CD4-positive, alpha-beta T cell treated with Interleukin-2 at 100 ng/mL for 4 hours (primary cell): ENCODE results near the gene WIPI1.
"Not testable (repeated sequence)": the region's sequence is repeated elsewhere in the genome, so short reads cannot be mapped to it uniquely, and the experiment has no call there.

Source experiments
- DNase-seq: peaks from one replicate; pipeline ENCODE4 v3.0.0-alpha.2; 2020; ENCODE audit warnings: low spot score

The WIPI1 gene

DNA sequence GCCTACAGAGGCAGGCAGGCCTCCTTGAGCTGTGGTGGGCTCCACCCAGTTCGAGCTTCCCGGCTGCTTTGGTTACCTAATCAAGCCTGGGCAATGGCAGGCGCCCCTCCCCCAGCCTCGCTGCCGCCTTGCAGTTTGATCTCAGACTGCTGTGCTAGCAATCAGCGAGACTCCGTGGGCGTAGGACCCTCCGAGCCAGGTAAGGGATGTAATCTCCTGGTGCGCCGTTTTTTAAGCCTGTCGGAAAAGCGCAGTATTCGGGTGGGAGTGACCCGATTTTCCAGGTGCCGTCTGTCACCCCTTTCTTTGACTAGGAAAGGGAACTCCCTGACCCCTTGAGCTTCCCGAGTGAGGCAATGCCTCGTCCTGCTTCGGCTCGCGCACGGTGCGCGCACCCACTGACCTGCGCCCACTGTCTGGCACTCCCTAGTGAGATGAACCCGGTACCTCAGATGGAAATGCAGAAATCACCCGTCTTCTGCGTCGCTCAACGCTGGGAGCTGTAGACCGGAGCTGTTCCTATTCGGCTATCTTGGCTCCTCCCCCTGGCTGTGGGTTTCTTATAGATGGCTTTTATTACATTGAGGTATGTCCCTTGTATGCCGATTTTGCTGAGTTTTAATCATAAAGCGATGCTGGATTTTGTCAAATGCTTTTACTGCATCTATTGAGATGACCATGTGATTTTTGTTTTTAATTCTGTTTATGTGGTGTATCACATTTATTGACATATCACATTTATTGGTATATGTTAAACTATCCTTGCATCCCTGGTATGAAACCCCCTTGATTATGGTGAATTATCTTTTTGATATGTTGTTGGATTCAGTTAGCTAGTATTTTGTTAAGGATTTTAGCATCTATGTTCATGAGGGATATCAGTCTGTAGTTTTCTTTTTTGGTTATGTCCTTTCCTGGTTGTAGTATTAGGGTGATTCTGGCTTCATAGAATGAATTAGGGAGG is 43.4 kb downstream of the WIPI1 start:
- peak; percentile 67 for DNase-seq

GRCh38 chr17:68407656-68408055 is 49.6 kb downstream of the WIPI1 start:
- DNase-seq, result not testable (repeated sequence)

DNA sequence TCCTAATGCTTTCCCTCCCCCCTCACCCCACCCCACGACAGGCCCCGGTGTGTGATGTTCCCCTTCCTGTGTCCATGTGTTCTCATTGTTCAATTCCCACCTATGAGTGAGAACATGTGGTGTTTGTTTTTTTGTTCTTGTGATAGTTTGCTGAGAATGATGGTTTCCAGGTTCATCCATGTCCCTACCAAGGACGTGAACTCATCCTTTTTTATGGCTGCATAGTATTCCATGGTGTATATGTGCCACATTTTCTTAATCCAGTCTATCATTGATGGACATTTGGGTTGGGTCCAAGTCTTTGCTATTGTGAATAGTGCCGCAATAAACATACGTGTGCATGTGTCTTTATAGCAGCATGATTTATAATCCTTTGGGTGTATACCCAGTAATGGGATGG is 53.5 kb downstream of the WIPI1 start:
- DNase-seq, result not testable (repeated sequence)

GRCh38 chr17:68403122-68403521 is 54.2 kb downstream of the WIPI1 start:
- DNase-seq, result no peak

GRCh38 chr17:68401288-68401687 is 56.0 kb downstream of the WIPI1 start:
- no peak for DNase-seq

GRCh38 chr17:68400404-68400735 is 56.9 kb downstream of the WIPI1 start:
- no peak for DNase-seq

DNA sequence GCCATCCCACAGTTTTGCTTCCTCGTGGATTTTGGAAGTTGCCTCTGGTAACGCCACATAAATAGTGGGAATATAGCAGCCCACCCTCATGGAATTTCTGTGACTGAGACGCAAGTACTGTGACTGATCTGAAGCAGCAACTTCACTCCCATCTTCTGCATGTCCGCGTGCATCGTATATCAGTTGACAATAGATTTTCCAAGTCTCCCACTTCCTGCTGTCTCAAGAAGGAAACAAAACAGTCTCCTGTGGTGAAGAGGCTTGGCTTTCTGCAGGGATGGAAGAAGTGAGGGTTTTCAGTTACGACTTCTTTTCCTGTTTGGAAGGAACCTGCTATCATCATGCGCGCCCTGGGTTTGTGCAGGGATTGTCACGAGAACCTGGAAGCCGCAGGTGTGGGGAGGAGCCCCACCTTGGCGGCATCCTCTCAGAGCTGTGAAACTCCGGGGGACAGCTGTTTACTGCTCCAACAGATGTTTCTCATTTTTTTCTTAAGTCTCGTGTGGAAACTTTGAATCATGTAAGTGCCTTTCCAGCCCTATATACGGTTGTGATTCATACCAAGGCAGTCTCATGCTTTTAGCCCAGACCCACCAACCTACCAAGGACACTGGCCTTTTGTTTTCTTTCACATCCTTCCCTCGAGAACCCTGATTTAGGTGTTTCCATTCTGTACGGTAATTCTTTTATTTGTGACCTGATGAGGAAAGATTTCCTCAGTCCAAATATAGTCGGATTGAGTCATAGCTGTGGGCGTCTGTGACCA is 57.5 kb downstream of the WIPI1 start:
- DNase-seq, result peak; percentile 10

- DNase-seq, result peak; percentile 28
These were observed 58.3 kb downstream of the WIPI1 start for GRCh38 chr17:68398691-68399637.

DNA sequence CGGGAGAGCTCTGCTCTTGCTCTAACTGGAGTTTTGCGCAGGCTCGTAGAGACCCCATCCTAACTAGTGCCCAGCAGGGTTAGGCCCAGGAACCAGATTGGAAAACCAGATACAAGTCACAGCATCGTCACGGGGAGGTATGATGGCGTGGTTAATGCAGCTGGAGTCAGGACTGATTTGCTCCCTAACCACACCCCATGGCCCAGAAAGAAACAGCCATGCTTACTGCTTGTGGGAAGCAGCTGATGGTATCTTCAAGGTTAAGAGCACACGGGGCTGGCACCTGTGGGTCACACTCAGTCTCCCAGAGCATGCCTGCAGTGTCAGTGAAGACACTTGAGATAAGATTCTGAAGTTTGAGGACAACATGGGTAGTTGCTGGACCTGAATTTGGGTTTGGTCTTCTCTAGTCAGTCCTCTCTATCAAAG is 60.2 kb downstream of the WIPI1 start:
- DNase-seq, result no peak

- no peak for DNase-seq
These were observed 60.8 kb downstream of the WIPI1 start for GRCh38 chr17:68396226-68397107.

- DNase-seq, result no peak
These were observed 62.5 kb downstream of the WIPI1 start for GRCh38 chr17:68394608-68395331.

DNA sequence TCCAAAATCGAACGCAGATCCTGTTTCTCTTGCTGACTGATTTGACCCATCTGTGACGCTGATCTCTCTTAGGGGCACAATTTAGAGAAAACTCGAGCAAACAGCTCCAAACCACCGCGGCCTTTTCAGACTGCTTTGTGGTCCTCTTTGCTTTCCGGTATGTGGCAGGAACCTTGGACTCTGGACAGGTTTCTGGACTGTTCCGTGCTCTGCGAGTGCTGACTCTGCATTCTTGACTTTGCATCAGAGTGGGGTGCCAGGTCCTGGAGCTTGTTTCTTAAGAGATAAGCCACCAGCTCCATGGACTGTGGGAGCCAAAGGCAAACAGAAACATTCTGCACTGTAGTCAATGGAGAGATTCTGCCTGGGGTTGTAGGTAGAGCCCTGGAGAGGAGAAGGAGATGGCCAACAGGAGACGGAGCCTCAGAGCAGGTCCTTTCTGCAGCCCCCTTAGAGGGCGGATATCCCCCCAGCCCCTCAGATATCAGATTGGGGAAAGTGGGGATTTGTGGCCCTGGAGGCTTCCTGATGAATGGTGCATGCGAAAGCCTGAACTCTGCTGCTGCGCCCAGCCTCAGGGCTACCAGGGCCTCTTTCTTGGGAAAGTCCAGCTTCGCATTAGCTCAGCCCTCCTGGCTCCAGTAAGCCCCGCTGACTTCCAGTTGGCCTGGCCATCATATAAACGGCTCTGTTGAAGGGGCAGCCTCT is 65.6 kb downstream of the WIPI1 start:
- no peak for DNase-seq

- no peak for DNase-seq
These were observed 66.3 kb downstream of the WIPI1 start for GRCh38 chr17:68390888-68391545.

DNA sequence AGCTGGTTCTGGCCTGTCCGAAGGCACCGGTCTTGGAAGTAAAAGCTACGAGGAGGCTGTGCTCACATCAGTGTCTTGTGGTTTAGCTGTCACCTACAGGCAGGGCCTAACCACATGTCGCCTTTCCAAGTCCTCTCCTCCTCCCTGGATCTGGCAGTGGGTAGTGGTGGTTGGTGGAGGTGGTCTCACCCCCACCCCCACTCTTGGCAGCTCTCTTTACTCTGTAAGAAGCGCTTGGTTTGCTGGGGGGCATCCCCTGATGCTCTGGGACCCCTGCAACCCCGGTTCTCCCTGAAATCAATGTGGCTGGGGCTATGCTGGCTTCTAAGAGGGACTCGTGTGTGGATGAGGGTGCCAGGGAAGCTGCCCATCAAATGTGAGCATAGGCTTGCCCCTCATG is 68.3 kb downstream of the WIPI1 start:
- DNase-seq, result no peak

GRCh38 chr17:68387435-68388218 is 69.7 kb downstream of the WIPI1 start:
- no peak for DNase-seq

- no peak for DNase-seq
These were observed 71.6 kb downstream of the WIPI1 start for GRCh38 chr17:68385490-68386215.

- no peak for DNase-seq
These were observed 72.4 kb downstream of the WIPI1 start for GRCh38 chr17:68384941-68385340.

- DNase-seq, result no peak
These were observed 72.8 kb downstream of the WIPI1 start for GRCh38 chr17:68384471-68384870.
